GM18499 (cell line): ENCODE measurements around the gene CCDC172.

Source experiments
- ATAC-seq: cut with Tn5 transposase; IDR thresholded peaks from one replicate; pipeline ENCODE4 v1.9.1; 2021; ENCODE audit warnings: moderate number of reproducible peaks; ENCODE audit not compliant: insufficient read depth, unreplicated experiment

CCDC172 gene

GRCh38 chr10:116421815-116422214, 97.6 kb downstream of the CCDC172 start:
- ATAC-seq, result no peak

GRCh38 chr10:116427671-116428070, 103.4 kb downstream of the CCDC172 start, which contains the start of gene PNLIPRP3:
Gene PNLIPRP3 (plus strand): TSS chr10:116427847. CDS start chr10:116428013, 166 bp downstream.
- no peak for ATAC-seq

- no peak for ATAC-seq
Observed at GRCh38 chr10:116429288-116429977, 105.2 kb downstream of the CCDC172 start.
